SK-N-MC (cell line): ENCODE measurements around the gene RAB17.

Experiments used
- DNase-seq: peaks from one replicate; pipeline ENCODE4 v3.0.0-alpha.2; 2011; ENCODE audit warnings: low read depth, low spot score
- H3K27ac ChIP-seq: fragments of 200-600 bp; sonication (generic); 2 replicates; pipeline ENCODE4 v1.5.1; 2016; ENCODE audit warnings: mixed run types
- H3K36me3 ChIP-seq: fragments of 200-600 bp; sonication (generic); 2 replicates; pipeline ENCODE4 v1.6.1; 2017; ENCODE audit warnings: antibody characterized with exemption, low read length, mixed read lengths; ENCODE audit not compliant: insufficient read depth
- H3K4me3 ChIP-seq: fragments of 200-600 bp; sonication (generic); 2 replicates; pipeline ENCODE4 v1.5.1; 2016
- H3K9ac ChIP-seq: fragments of 200-600 bp; sonication (generic); 2 replicates; pipeline ENCODE4 v1.8.0; 2017; ENCODE audit warnings: mixed run types, mixed read lengths; ENCODE audit not compliant: insufficient read length
- H3K9me3 ChIP-seq: fragments of 200-600 bp; sonication (generic); 2 replicates; pipeline ENCODE4 v1.6.1; 2017; ENCODE audit warnings: low read depth, mild to moderate bottlenecking, antibody characterized with exemption, low read length, moderate library complexity, mixed read lengths
- EZH2 ChIP-seq: fragments of 200-600 bp; sonication (generic); IDR thresholded peaks from one replicate; pipeline ENCODE4 v1.6.1; 2017; ENCODE audit warnings: antibody characterized with exemption
- FOXP2 ChIP-seq: optimal IDR thresholded peaks from 2 replicates; pipeline ENCODE3; 2011; ENCODE audit warnings: mild to moderate bottlenecking, moderate library complexity; ENCODE audit not compliant: insufficient read depth; ENCODE audit errors: extremely low read length, control extremely low read depth
- POLR2AphosphoS5 ChIP-seq: IDR thresholded peaks from 2 replicates; pipeline ENCODE4 v1.6.1; 2012; ENCODE audit warnings: mild to moderate bottlenecking, low read depth, low read length, borderline replicate concordance

The RAB17 gene

GRCh38 chr2:237590272-237591140 lies at the start of gene RAB17:
Gene RAB17, minus strand, starts transcription at chr2:237590734. Its CDS starts 4,580 bp downstream, at chr2:237586154.
- Histone ChIP-seq H3K9ac (no peak within 1 kb of the TSS), H3K27ac (no peak within 1 kb of the TSS), H3K36me3 (no peaks in the 10 kb centered on the region), H3K4me3 (no peak within 1 kb of the TSS), H3K9me3 (no peaks in the 10 kb centered on the region)
- TF ChIP-seq POLR2AphosphoS5: no peak
- TF ChIP-seq FOXP2: no peak
- TF ChIP-seq EZH2: no peak
- DNase-seq: no peak

- no peak for TF ChIP-seq EZH2
- no peak for TF ChIP-seq POLR2AphosphoS5
- no peak for TF ChIP-seq FOXP2
- H3K27ac ChIP-seq: no peak overlapping the region
- DNase-seq: no peak
- H3K9me3 ChIP-seq: 0 out of 2 replicates have a peak, but pooled peaks cover 2% of the 10 kb centered on the region
- H3K36me3 ChIP-seq: no peaks in the 10 kb centered on the region
- no peak overlapping the region for H3K9ac ChIP-seq
- no peak overlapping the region for H3K4me3 ChIP-seq
These were observed 49.3 kb upstream of the RAB17 start for GRCh38 chr2:237639836-237640220.

GRCh38 chr2:237639052-237639835 lies 48.7 kb upstream of the RAB17 start:
- H3K9ac ChIP-seq: no peak overlapping the region
- no peak for DNase-seq
- H3K9me3 ChIP-seq: 0 out of 2 replicates have a peak, but pooled peaks cover 3% of the 10 kb centered on the region
- no peaks in the 10 kb centered on the region for H3K36me3 ChIP-seq
- H3K4me3 ChIP-seq: no peak overlapping the region
- TF ChIP-seq FOXP2 (no peak), POLR2AphosphoS5 (no peak), EZH2 (no peak)
- H3K27ac ChIP-seq: no peak overlapping the region

GRCh38 chr2:237638176-237638575 lies 47.6 kb upstream of the RAB17 start:
- Histone ChIP-seq H3K4me3 (no peak overlapping the region), H3K9me3 (0 out of 2 replicates have a peak, but pooled peaks cover 3% of the 10 kb centered on the region), H3K36me3 (no peaks in the 10 kb centered on the region), H3K9ac (no peak overlapping the region), H3K27ac (no peak overlapping the region)
- DNase-seq: no peak
- no peak for TF ChIP-seq FOXP2
- no peak for TF ChIP-seq EZH2
- TF ChIP-seq POLR2AphosphoS5: no peak

- 0 out of 2 replicates have a peak, but pooled peaks cover 3% of the 10 kb centered on the region for H3K9me3 ChIP-seq
- no peak overlapping the region for H3K9ac ChIP-seq
- no peak overlapping the region for H3K27ac ChIP-seq
- H3K4me3 ChIP-seq: no peak overlapping the region
- DNase-seq: no peak
- TF ChIP-seq FOXP2: no peak
- TF ChIP-seq EZH2: no peak
- TF ChIP-seq POLR2AphosphoS5: no peak
- H3K36me3 ChIP-seq: no peaks in the 10 kb centered on the region
These were observed 47.0 kb upstream of the RAB17 start for GRCh38 chr2:237637429-237638135.

GRCh38 chr2:237636578-237636977 lies 46.0 kb upstream of the RAB17 start:
- Histone ChIP-seq H3K27ac (no peak overlapping the region), H3K9ac (no peak overlapping the region), H3K9me3 (0 out of 2 replicates have a peak, but pooled peaks cover 3% of the 10 kb centered on the region), H3K36me3 (no peaks in the 10 kb centered on the region), H3K4me3 (no peak overlapping the region)
- no peak for DNase-seq
- TF ChIP-seq EZH2: no peak
- TF ChIP-seq POLR2AphosphoS5: no peak
- no peak for TF ChIP-seq FOXP2

GRCh38 chr2:237633061-237633561 lies 42.6 kb upstream of the RAB17 start:
- Histone ChIP-seq H3K4me3 (no peak overlapping the region), H3K27ac (no peak overlapping the region), H3K9ac (no peak overlapping the region), H3K36me3 (no peaks in the 10 kb centered on the region), H3K9me3 (0 out of 2 replicates have a peak, but pooled peaks cover 3% of the 10 kb centered on the region)
- TF ChIP-seq EZH2 (no peak), POLR2AphosphoS5 (no peak), FOXP2 (no peak)
- DNase-seq: no peak
